PC-9 (cell line): ENCODE measurements around the gene EML1. TPM values are rescaled to one million over a fixed set of nuclear protein-coding genes. Genes with fewer than 3 reads are reported as not detected.

Source experiments
- BruUV-seq: library from RNA; stranded (reverse); fragments of 400-500 nt; replicated peaks from 2 replicates; lab custom pipeline; 2021; lab: Mats Ljungman, UMichigan
- CTCF ChIA-PET: fragments of 300-600 bp; sonication (Branson Sonifier 250); formaldehyde crosslinking; loops from one replicate; lab custom pipeline; 2022; ENCODE audit warnings: antibody characterized with exemption; lab: Charles Lee
- POLR2A ChIA-PET: fragments of 300-600 bp; sonication (Branson Sonifier 250); formaldehyde crosslinking; loops from one replicate; lab custom pipeline; 2022; ENCODE audit warnings: antibody characterized with exemption; ENCODE audit not compliant: unreplicated experiment; lab: Charles Lee
- DNase-seq, 2 experiments: peaks; one replicate each; pipeline versions ENCODE4 v3.0.0 to v3.0.0-alpha.2; 2015 to 2022; ENCODE audit warnings: mixed read lengths in 1 of 2
- H2AFZ ChIP-seq: fragments of 200-600 bp; sonication (generic); 2 replicates; pipeline ENCODE4 v1.8.1; 2017; ENCODE audit warnings: antibody characterized with exemption
- H3F3A ChIP-seq: fragments of 200-600 bp; sonication (generic); 2 replicates; pipeline ENCODE4 v1.8.1; 2017; ENCODE audit warnings: antibody characterized with exemption, mild to moderate bottlenecking, low read depth; ENCODE audit not compliant: insufficient read depth
- H3K27ac ChIP-seq: fragments of 200-600 bp; sonication (generic); 2 replicates; pipeline ENCODE4 v1.6.1; 2016; ENCODE audit warnings: mixed run types
- H3K27me3 ChIP-seq: fragments of 200-600 bp; sonication (generic); 2 replicates; pipeline ENCODE4 v1.6.1; 2016; ENCODE audit warnings: low read depth, mixed run types; ENCODE audit not compliant: insufficient read depth
- H3K36me3 ChIP-seq: fragments of 200-600 bp; sonication (generic); 2 replicates; pipeline ENCODE4 v1.6.1; 2016; ENCODE audit warnings: low read depth, mixed run types
- H3K4me1 ChIP-seq: fragments of 200-600 bp; sonication (generic); replicated peaks from 2 replicates; pipeline ENCODE4 v1.6.1; 2016; ENCODE audit warnings: mixed run types; ENCODE audit not compliant: insufficient read depth
- H3K4me2 ChIP-seq: fragments of 200-600 bp; sonication (generic); 2 replicates; pipeline ENCODE4 v1.6.1; 2017; ENCODE audit warnings: mixed run types
- H3K4me3 ChIP-seq: fragments of 200-600 bp; sonication (generic); 2 replicates; pipeline ENCODE4 v1.6.1; 2016; ENCODE audit warnings: mixed run types
- H3K79me2 ChIP-seq: fragments of 200-600 bp; sonication (generic); 2 replicates; pipeline ENCODE4 v1.6.1; 2017; ENCODE audit warnings: low read depth, mixed run types
- H3K9me2 ChIP-seq: fragments of 200-600 bp; sonication (generic); 2 replicates; pipeline ENCODE4 v1.8.1; 2017; ENCODE audit warnings: mild to moderate bottlenecking; ENCODE audit not compliant: insufficient read depth
- H3K9me3 ChIP-seq: fragments of 200-600 bp; sonication (generic); 2 replicates; pipeline ENCODE4 v1.8.1; 2016; ENCODE audit warnings: low read depth; ENCODE audit not compliant: insufficient read depth
- H4K20me1 ChIP-seq: fragments of 200-600 bp; sonication (generic); 2 replicates; pipeline ENCODE4 v1.8.1; 2017; ENCODE audit not compliant: insufficient read depth
- EZH2 ChIP-seq: fragments of 200-600 bp; sonication (generic); IDR thresholded peaks from 2 replicates; pipeline ENCODE4 v1.8.0; 2017; ENCODE audit warnings: antibody characterized with exemption, low read depth
- intact Hi-C: fragments of 100-400 bp; cut with micrococcal nuclease; formaldehyde crosslinking; loops from one replicate; pipeline ENCODE4 v1.10.0; 2022; ENCODE audit not compliant: unreplicated experiment
- total RNA-seq: library from RNA; stranded (reverse); gene quantifications from 2 replicates; pipeline ENCODE4 v1.2.3, GENCODE V29; 2021
- TF ChIP-seq, protein P1 (sequence below): fragments of 200-600 bp; sonication (generic); conservative IDR thresholded peaks from 2 replicates; pipeline ENCODE4 v1.6.1; 2017; ENCODE audit warnings: mixed run types, antibody characterized with exemption, mild to moderate bottlenecking, moderate library complexity

The EML1 gene
- total RNA-seq, 1 experiment from 2014 or later, result 1.8 TPM

- Histone ChIP-seq H2AFZ (no peak overlapping the region), H3K79me2 (no peaks in the 10 kb centered on the region), H3K27me3 (no peaks in the 10 kb centered on the region), H3F3A (no peaks in the 10 kb centered on the region), H3K9me2 (no peaks in the 10 kb centered on the region), H4K20me1 (no peaks in the 10 kb centered on the region), H3K4me1 (no peaks in the 10 kb centered on the region), H3K27ac (no peak overlapping the region), H3K36me3 (no peaks in the 10 kb centered on the region), H3K4me2 (no peak overlapping the region), H3K4me3 (no peak overlapping the region), H3K9me3 (no peaks in the 10 kb centered on the region)
- no peak for TF ChIP-seq EZH2
- TF ChIP-seq, protein P1, sequence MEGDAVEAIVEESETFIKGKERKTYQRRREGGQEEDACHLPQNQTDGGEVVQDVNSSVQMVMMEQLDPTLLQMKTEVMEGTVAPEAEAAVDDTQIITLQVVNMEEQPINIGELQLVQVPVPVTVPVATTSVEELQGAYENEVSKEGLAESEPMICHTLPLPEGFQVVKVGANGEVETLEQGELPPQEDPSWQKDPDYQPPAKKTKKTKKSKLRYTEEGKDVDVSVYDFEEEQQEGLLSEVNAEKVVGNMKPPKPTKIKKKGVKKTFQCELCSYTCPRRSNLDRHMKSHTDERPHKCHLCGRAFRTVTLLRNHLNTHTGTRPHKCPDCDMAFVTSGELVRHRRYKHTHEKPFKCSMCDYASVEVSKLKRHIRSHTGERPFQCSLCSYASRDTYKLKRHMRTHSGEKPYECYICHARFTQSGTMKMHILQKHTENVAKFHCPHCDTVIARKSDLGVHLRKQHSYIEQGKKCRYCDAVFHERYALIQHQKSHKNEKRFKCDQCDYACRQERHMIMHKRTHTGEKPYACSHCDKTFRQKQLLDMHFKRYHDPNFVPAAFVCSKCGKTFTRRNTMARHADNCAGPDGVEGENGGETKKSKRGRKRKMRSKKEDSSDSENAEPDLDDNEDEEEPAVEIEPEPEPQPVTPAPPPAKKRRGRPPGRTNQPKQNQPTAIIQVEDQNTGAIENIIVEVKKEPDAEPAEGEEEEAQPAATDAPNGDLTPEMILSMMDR, result no peak
- DNase-seq, result no peak
- ChIA-PET CTCF (no interaction called here), POLR2A (no interaction called here)
- intact Hi-C loops, result no loop called here
- no TSS peak for BruUV-seq
Observed at GRCh38 chr14:99805757-99806439, 12.7 kb downstream of the EML1 start.

GRCh38 chr14:99806836-99807235, 13.6 kb downstream of the EML1 start:
- BruUV-seq, result no TSS peak
- Histone ChIP-seq H3K9me2 (no peaks in the 10 kb centered on the region), H3K4me2 (no peak overlapping the region), H3K9me3 (no peaks in the 10 kb centered on the region), H3F3A (no peaks in the 10 kb centered on the region), H3K4me3 (no peak overlapping the region), H3K4me1 (no peaks in the 10 kb centered on the region), H3K27ac (no peak overlapping the region), H3K79me2 (no peaks in the 10 kb centered on the region), H4K20me1 (no peaks in the 10 kb centered on the region), H3K36me3 (no peaks in the 10 kb centered on the region), H3K27me3 (no peaks in the 10 kb centered on the region), H2AFZ (no peak overlapping the region)
- ChIA-PET CTCF (no interaction called here), POLR2A (no interaction called here)
- TF ChIP-seq, protein P1, result no peak
- no peak for TF ChIP-seq EZH2
- no peak for DNase-seq
- intact Hi-C loops, result no loop called here

GRCh38 chr14:99807413-99808153, 14.4 kb downstream of the EML1 start:
- no peaks in the 10 kb centered on the region for H3F3A ChIP-seq
- no peak overlapping the region for H3K4me3 ChIP-seq
- H3K27ac ChIP-seq, result no peak overlapping the region
- intact Hi-C loops, result no loop called here
- no peak for DNase-seq
- no peaks in the 10 kb centered on the region for H3K36me3 ChIP-seq
- H3K9me2 ChIP-seq, result no peaks in the 10 kb centered on the region
- H3K9me3 ChIP-seq, result no peaks in the 10 kb centered on the region
- no peak overlapping the region for H3K4me2 ChIP-seq
- H2AFZ ChIP-seq, result no peak overlapping the region
- H3K4me1 ChIP-seq, result no peaks in the 10 kb centered on the region
- ChIA-PET POLR2A (no interaction called here), CTCF (no interaction called here)
- no peaks in the 10 kb centered on the region for H3K79me2 ChIP-seq
- TF ChIP-seq, protein P1, result no peak
- TF ChIP-seq EZH2, result no peak
- no peaks in the 10 kb centered on the region for H3K27me3 ChIP-seq
- no peaks in the 10 kb centered on the region for H4K20me1 ChIP-seq
- BruUV-seq, result no TSS peak
